Activated T-cell treated with anti-CD3 and anti-CD28 coated beads for 1 hour (primary cell): ENCODE measurements around the gene C1QTNF3.

Source experiments
- DNase-seq: peaks from one replicate; pipeline ENCODE4 v3.0.0-alpha.2; 2020; ENCODE audit warnings: low read depth

The C1QTNF3 gene

DNA sequence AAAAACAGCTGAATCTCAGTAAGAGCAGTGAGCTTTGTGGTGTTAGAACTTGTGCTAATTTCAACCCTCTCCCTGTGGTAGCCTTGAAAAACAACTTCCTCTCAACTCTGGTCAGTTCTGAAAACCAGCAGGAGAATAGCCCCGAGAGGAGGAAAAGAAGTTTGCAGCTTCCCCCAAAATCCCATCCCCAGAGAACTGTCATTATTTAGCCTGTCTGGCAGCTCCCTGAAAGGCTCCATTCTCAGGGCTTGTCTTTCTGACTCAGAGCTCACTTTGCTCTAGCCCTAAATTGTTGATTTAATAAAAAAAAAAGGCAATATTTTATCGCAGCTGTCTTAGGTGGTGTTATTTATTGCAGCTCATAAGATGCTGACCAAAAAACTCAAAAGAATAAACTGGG is 47.1 kb downstream of the C1QTNF3 start:
- DNase-seq = no peak

DNA sequence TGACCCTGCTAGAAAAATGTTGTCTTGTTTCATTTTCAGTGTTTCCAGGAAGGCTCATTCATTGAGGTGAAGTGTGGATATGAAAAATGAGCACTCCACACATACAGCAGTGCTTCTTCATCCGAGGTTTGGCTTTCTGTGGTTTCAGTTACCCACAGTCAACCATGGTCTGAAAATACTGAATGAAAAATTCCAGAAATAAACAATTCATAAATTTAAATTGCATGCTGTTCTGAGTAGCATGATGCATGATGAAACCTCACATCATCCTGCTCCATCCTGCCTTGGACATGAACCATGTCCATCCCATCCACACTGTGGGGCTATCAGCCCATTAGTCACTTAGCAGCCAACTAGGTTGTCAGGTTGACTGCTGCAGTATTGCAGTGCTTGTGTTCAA is 48.2 kb downstream of the C1QTNF3 start:
- DNase-seq = no peak

DNA sequence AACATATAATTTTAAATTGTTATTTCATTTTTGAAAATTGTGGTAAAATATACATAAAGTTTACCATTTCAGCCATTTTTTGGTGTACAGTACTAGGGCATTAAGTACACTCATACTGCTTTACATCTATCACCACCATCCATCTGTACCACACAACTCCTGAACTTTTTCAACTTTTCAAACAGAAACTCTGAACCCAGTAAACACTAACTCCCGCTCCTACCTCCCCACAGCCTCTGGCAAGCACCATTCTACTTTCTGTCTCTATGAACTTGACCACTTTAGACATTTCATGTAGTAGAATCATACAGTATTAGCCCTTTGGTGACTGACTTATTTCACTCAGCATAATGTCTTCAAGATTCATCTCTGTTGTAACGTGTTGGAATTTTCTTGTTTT is 50.1 kb downstream of the C1QTNF3 start:
- DNase-seq = no peak

DNA sequence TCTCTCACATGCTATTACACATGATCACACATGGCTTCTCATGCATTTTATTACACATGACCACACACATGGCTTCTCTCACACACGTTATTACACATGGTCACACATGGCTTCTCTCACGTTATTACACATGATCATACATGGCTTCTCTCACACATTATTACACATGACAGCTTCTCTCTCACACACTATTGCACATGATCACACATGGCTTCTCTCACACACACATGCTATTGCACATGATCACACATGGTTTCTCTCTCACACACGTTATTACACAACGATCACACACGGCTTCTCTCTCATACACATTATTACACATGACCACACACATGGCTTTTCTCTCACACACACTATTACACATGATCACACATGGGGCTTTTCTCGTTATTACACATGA is 57.6 kb downstream of the C1QTNF3 start:
- DNase-seq = no peak

DNA sequence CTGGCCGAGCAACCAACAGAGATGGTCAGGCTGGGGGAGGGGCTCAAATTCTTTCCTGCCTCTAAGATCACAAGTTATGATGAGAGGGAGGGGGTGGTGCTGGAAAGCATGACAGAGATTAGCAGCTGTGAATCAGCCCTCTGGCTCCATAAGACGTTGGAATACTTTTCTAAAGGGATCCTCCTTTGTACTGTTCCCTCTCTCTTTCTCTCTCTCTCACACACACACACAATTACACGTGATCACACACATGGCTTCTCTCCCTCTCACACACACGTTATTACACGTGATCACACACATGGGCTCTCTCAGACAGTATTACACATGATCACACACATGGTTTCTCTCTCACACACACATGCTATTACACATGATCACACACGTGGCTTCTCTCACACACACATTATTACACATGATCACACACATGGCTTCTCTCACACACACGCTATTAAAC is 58.3 kb downstream of the C1QTNF3 start, which contains the start of gene SLC45A2:
SLC45A2 (minus strand) TSS at position 23 of the 454 bp plus-strand sequence. CDS start 110 bp downstream, outside the sequence.
- DNase-seq = no peak

DNA sequence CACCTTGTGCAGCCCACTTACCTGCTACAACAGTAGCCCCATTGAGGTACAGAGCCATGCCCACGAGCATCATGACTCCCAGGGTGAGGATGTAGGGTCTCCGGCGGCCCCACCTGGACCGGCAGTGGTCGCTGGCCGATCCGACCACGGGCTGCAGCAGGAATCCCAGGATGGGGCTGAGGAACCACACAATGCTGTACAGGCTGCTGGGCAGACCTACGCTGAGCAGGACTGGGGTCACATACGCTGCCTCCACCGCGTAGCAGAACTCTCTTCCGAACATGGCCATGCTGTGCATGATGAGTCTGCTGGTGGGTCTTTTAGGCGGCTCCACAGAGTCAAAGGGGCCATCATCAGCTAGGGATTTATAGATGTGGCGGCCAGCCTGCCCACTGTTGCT is 58.8 kb downstream of the C1QTNF3 start:
- DNase-seq = no peak

DNA sequence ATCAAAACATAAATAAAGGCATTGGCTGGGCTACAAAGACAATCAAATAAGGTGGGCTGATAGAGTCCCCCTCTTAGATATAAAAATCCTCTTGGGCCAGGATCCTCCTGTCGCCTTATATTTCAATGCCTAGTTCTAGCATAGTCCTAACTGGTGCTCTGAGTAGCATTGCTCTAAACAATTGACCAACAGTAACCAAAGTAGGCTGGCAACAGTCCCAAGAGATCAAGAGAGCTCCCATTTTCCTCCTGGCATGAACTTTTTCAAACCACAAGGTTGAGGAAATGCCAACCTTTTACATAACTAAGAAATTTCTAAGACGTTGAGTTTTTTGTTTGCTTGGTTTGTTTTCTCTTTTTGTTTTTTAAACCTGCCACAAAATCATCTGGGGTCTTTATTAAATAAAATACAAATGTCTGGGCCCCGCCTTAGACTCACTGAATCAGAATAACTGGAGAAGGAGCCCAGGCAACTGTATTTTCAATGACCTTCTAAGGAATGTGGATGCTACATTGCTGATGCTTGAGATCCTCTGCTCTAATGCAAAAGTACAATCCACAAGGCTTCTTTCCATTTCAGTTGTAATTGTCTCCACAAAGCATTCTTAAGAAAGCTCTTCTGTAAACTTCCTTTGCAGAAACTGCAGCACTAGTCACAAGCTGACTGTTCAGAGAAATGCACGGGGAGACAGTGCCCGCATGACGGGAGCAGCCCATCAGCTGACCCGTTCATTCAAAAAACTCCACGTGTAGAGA is 61.4 kb downstream of the C1QTNF3 start:
- no peak for DNase-seq

DNA sequence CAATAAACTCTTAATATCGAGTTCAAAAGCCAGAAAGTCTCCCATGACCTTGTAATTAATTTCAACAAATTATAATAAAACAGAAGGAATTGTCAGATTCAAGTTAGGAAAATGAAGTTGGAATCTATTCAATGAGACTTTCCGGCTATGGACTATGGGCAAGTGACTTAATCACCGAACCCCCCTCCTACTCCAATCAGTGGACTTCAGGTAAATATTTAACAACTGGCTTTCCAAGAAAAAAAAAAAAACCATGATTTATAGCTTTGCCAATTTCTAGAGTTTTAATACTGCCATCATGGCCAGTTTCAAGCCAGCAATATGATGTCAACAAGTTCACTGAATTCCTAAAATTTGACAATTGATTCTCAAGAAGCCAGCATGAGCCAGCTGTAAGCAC is 63.0 kb downstream of the C1QTNF3 start:
- no peak for DNase-seq

DNA sequence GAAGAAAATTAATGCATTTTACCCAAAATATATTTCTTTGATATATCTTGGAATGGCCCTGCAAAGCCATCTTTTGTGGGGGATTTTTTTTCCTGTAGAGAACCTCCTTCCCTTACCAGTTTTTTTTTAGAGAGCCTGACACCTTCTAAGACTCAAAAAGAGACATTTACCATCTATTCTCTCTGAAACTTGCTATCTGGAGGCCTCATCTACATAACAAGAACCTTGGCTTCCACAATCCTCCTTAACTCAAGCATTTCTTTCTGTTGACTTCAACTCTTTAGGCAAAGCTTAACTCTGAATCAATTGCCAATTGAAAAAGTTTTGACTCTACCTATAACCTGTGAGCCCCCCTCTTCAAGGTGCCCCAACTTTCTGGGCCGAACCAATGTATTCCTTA is 64.7 kb downstream of the C1QTNF3 start:
- DNase-seq = no peak

DNA sequence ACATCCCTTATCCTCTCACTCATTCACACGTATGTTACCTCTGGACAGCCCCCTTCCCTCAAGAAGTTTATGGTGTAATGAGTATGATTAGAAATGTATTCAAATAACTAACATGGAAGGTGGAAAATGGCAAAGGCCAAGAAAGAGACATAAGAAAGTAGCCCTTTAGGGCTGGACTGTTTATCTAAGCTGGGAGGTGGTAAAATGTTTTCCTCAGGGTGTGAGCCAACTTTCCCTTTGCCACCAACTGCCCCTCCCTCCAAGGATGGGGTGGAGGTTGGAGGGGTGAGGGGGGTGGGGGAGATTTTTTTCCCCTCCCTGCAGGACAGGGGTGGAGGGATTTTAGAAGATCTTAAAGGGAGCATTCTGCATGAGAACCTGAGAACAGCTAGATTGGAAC is 66.7 kb downstream of the C1QTNF3 start:
- DNase-seq = no peak

DNA sequence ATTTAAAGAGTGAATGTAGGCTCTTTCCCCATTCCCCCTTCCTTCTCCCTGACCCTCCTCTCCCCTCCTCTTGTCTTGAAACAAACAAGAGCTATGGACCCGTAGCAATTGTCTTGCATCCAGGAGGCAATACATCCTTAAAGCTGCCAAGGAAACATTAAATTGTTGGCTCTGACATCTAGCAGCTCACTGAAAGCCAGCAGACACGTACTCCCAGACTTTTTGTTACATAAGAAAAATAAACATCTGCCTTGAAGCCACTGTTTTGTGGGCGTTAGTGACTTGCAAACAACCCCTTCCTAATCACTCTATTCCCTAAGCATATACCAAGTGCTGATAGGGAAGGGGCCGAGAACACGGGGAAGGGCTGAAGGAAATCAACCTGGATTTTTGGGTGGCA is 67.2 kb downstream of the C1QTNF3 start:
- no peak for DNase-seq

DNA sequence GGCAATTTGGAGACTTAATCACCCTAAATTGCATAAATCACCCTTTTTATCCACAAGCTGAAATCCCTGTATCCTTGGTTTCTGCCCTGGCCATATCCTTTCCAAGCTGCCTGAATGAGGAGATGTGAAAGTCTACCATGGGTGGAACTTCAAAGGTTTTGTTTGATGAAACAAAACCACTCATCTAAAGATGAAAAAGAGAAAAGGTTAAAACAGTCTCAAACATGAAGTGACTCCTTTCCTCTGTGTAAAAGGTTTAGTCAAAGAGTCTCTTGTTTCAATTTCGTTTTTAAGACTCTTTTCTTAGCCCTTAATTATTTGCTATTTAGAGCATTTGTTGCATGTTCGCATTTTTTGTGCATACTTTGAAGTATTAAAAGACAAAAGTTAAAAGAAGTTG is 69.7 kb downstream of the C1QTNF3 start:
- no peak for DNase-seq

DNA sequence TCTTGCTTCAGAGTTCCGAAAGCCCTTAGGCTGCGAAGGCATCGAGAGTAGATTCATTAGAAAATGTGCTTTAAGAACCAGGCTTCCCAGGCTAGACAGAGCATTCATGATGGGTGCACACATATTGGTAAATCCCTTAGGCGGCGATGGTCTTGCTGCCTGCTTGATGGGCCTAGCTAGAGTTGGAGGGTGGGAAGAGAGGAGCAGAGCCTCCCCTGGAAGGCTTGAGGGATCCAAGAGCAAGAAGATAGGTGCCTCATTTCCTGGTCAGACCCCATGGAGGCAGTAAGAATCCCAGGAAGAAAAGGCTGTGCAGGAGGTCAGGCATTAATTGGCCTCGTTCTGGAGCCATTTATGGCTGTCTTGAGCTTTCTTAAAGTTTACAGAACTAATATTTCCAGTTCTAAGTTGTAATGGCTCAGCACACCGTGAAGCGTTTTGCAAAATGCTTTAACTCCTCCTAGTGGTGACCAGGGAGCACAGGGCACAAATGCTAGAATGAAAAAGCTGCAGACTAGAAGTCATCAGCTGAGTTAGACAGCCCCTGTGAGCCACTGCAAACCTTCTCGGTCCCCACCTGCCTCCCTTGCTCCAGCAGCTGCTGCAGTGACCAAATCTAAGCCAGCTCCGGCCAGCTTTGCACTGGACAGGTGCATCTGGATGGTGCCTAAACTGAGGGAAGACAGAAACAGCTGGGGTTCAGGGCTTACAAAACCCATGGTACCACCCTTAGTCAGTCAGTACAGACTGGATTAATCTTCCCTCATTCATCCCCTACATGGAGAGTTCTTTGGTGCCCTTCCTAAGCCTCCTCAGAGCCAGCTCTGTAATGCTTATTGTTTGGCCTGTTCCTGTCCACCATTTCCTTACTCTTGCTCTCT is 73.2 kb downstream of the C1QTNF3 start:
- DNase-seq = no peak

DNA sequence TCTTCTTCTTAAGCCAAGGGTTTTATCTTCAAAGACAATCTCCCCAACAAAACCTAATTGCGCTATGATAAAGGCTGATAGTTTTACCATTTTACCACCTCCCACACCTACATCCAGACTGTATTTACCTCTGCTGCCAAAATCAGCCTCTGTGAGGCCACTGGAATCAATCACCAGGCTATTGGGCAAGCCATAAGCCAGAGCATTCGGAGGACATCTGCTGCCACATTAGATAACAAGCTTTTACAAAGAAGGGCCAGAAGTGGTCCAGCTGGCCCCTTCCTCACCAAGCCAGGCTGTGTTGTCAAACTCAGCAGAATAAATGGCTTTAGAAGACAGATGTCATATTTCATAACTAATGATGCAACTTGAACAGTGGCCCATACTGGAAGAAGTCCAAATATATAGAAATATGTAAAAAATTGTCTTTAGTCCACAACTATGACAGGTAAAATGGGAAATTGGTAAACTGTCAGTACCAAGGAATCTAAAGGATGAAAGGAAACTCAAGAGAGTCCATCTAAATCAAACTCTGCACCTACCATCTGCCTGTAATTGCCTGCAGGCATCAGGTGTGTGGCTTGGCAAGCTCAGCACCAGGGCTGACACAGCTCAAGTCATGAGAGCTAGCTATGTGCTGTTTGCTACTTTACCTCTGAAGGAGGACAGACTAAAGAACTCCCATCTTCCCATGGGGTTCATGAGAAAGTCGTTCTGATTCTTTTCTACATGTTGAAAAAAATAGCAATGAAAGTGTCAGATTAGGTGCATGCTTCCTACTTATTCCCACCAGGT is 74.6 kb downstream of the C1QTNF3 start:
- no peak for DNase-seq
